Chondrocyte (in vitro differentiated cells): ENCODE measurements around the gene ANXA6. TPM values are rescaled to one million over a fixed set of nuclear protein-coding genes. Genes with fewer than 3 reads are reported as not detected.

Experiments used
- DNase-seq: peaks from one replicate; pipeline ENCODE4 v3.0.0; 2021; ENCODE audit warnings: mixed read lengths, low spot score
- H3K27ac Mint-ChIP-seq: one replicate; pipeline ENCODE4 v1.8.0; 2021; ENCODE audit warnings: mild to moderate bottlenecking, moderate library complexity, mixed read lengths; ENCODE audit not compliant: unreplicated experiment
- H3K27me3 Mint-ChIP-seq: 2 replicates; pipeline ENCODE4 v1.8.0; 2021; ENCODE audit warnings: low read depth, mixed read lengths
- H3K36me3 Mint-ChIP-seq: 2 replicates; pipeline ENCODE4 v1.8.0; 2021; ENCODE audit warnings: low read depth, mixed read lengths
- H3K4me1 Mint-ChIP-seq: 2 replicates; pipeline ENCODE4 v1.8.0; 2021; ENCODE audit warnings: low read depth, mild to moderate bottlenecking, mixed read lengths
- H3K4me3 Mint-ChIP-seq: one replicate; pipeline ENCODE4 v1.8.0; 2021; ENCODE audit warnings: mild to moderate bottlenecking, moderate library complexity, mixed read lengths; ENCODE audit not compliant: unreplicated experiment
- H3K9me3 Mint-ChIP-seq: 2 replicates; pipeline ENCODE4 v1.8.0; 2021; ENCODE audit warnings: low read depth, mixed read lengths
- total RNA-seq: library from RNA; stranded (reverse); gene quantifications from 3 replicates; pipeline ENCODE4 v1.2.1, GENCODE V29; 2021
- TF ChIP-seq, protein P1 (sequence below): fragments of 200-600 bp; sonication (generic); IDR thresholded peaks from 2 replicates; pipeline ENCODE4 v1.5.0; 2021; ENCODE audit warnings: antibody characterized with exemption, mild to moderate bottlenecking, moderate library complexity

ANXA6 gene
- total RNA-seq, 1 donor from 2014 or later = 450 TPM

DNA sequence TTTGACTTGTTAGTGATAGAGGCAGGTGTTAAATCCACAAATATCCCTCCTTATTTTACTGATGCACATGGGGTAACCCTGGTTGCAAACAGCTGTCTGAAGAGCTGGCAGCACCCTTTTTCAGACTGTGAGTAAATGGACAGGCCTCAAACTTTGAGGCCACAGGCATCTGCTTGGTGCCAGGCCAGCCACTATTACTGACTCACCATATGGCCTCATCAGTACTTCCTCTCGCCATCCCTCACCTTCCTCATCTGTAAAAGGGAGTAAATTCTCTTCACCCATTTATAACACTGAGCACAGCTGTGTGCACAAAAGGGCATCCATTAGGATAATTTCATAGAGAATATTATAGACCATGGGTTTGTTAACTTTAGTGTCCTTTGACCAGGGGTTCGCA is 64.8 kb downstream of the ANXA6 start:
- DNase-seq = no peak
- Mint-ChIP-seq H3K4me1 (peaks cover 48% of the 10 kb centered on the region), H3K4me3 (no peak overlapping the region)

DNA sequence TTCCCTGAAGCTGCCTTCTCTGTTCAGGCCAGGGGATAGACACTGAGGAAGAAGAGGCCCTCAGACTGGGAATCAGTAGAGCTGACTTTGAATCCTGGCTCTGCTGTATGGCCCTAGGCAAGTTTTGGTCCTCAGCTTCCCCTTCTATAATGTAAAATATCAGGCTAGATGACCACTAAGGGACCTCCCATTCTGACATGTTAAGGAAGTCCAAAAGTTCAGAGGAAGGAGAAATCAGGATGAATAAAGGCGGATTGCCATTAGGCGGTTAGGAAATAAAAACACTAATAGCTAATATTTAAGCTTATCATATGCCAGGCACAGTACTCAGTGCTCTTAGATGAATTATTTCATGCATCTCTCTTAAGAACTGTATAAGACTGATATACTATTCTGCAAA is 67.9 kb downstream of the ANXA6 start:
- Mint-ChIP-seq H3K27me3 (no peaks in the 10 kb centered on the region), H3K4me3 (no peak overlapping the region), H3K4me1 (peaks cover 28% of the 10 kb centered on the region), H3K9me3 (no peaks in the 10 kb centered on the region), H3K36me3 (no peaks in the 10 kb centered on the region), H3K27ac (no peak overlapping the region)
- TF ChIP-seq, protein P1, sequence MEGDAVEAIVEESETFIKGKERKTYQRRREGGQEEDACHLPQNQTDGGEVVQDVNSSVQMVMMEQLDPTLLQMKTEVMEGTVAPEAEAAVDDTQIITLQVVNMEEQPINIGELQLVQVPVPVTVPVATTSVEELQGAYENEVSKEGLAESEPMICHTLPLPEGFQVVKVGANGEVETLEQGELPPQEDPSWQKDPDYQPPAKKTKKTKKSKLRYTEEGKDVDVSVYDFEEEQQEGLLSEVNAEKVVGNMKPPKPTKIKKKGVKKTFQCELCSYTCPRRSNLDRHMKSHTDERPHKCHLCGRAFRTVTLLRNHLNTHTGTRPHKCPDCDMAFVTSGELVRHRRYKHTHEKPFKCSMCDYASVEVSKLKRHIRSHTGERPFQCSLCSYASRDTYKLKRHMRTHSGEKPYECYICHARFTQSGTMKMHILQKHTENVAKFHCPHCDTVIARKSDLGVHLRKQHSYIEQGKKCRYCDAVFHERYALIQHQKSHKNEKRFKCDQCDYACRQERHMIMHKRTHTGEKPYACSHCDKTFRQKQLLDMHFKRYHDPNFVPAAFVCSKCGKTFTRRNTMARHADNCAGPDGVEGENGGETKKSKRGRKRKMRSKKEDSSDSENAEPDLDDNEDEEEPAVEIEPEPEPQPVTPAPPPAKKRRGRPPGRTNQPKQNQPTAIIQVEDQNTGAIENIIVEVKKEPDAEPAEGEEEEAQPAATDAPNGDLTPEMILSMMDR = no peak
- DNase-seq = no peak

More for the DNA sequence above, 64.8 kb downstream of the ANXA6 start:
- Mint-ChIP-seq H3K27ac (peak overlapping the region; percentile 94), H3K27me3 (no peaks in the 10 kb centered on the region), H3K36me3 (no peaks in the 10 kb centered on the region), H3K9me3 (no peaks in the 10 kb centered on the region)
- TF ChIP-seq, protein P1 = no peak

DNA sequence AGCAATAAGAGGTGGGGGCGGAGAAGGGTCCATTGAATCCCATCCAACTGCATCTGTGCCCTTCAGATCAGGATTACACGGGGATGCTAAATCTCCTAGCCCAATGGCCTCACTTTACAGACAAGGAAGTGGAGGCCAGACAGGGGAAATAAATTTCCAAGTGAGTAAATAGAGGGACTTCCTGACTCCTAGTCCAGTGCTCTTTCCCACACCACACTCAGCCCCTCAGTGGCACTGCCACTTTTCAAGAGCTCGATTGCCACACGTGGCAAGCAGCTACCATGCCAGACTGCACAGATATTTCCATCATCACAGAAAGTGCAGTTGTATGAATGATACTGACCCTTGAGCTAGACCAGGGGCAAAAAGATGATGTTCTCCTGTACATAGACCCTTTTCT is 68.6 kb downstream of the ANXA6 start:
- Mint-ChIP-seq H3K27me3 (no peaks in the 10 kb centered on the region), H3K27ac (no peak overlapping the region), H3K4me3 (no peak overlapping the region), H3K4me1 (peaks cover 21% of the 10 kb centered on the region), H3K9me3 (no peaks in the 10 kb centered on the region), H3K36me3 (no peaks in the 10 kb centered on the region)
- TF ChIP-seq, protein P1 = no peak
- DNase-seq = no peak

DNA sequence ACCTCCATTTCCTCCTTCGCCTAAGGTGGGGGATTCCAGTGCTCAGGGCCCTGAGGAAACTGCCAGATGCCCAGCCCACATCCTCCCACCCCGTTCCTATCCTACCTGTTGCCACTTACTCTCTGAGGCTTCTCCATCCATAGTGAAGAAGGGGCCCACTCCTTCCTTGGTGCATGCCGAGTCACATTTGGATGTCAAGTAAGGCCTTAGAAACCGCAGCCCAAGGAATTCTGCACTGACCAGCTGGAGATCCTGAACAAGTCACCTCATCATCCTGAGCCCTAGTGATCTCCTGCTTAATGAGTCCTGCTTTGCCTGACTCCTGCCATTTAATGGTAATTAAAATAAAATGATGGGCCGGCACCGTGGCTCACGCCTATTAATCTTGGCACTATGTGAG is 70.1 kb downstream of the ANXA6 start:
- peaks cover 10% of the 10 kb centered on the region for H3K4me1 Mint-ChIP-seq

DNA sequence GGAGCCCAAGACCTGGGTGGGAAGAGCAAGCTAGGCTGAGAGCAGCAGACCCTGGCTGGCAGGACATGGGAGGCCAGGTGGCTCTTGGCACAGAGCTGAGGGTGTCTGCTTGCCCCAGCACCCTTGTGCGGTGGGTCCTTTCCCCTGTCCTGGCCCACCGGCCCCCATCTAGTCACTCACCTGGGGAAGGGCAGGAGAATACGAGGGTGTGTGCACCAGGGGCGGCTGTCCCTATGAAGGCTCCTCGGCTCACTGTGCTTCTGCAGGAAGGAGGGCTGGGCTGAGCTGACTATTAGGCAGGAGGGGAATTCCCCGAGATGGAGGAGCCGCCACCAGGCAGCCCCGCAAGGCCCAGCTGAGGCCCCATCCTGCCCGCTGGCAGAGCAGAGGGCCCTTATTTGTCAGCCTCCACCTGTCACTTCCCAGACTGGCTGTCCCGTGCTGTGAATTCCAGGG is 70.6 kb downstream of the ANXA6 start:
- Mint-ChIP-seq H3K9me3 (no peaks in the 10 kb centered on the region), H3K4me1 (peaks cover 13% of the 10 kb centered on the region), H3K4me3 (no peak overlapping the region), H3K27ac (no peak overlapping the region), H3K27me3 (no peaks in the 10 kb centered on the region), H3K36me3 (no peaks in the 10 kb centered on the region)
- DNase-seq = no peak
- TF ChIP-seq, protein P1 = no peak

More for the DNA sequence above, 70.1 kb downstream of the ANXA6 start:
- TF ChIP-seq, protein P1 = no peak
- H3K27ac Mint-ChIP-seq = no peak overlapping the region
- no peaks in the 10 kb centered on the region for H3K9me3 Mint-ChIP-seq
- no peaks in the 10 kb centered on the region for H3K36me3 Mint-ChIP-seq
- no peak overlapping the region for H3K4me3 Mint-ChIP-seq
- DNase-seq = no peak
- no peaks in the 10 kb centered on the region for H3K27me3 Mint-ChIP-seq
